AG04450 (cell line): ENCODE data around the gene SLCO2B1. TPM values are rescaled to one million over a fixed set of nuclear protein-coding genes. Genes with fewer than 3 reads are reported as not detected.
A peak's percentile ranks its signal among the peaks of the same experiment; 100 is the strongest.

Source experiments
- CTCF ChIA-PET: fragments of 300-600, 350-600 bp; formaldehyde crosslinking; extraction: SDS; loops from one replicate; lab custom pipeline; 2022; ENCODE audit warnings: antibody characterized with exemption, inconsistent platforms; lab: Charles Lee
- POLR2A ChIA-PET: fragments of 350-600 bp; formaldehyde crosslinking; extraction: SDS; loops from one replicate; lab custom pipeline; 2021; ENCODE audit warnings: antibody characterized with exemption, inconsistent platforms; lab: Yijun Ruan, JAX
- DNase-seq: peaks from one replicate; pipeline ENCODE4 v3.0.0-alpha.2; 2011; ENCODE audit warnings: low read depth, low spot score
- H3K27ac ChIP-seq: one replicate; pipeline ENCODE4 v1.5.1; 2012; ENCODE audit warnings: low read depth, low read length, control low read depth
- H3K27me3 ChIP-seq: one replicate; pipeline ENCODE4 v1.6.0; 2012; ENCODE audit warnings: low read length; ENCODE audit not compliant: control insufficient read depth, insufficient read depth
- H3K4me3 ChIP-seq: 2 replicates; pipeline ENCODE4 v1.5.1; 2011; ENCODE audit warnings: mild to moderate bottlenecking, low read depth, low read length, control low read depth
- H3K9me3 ChIP-seq: 2 replicates; pipeline ENCODE4 v1.5.1; 2012; ENCODE audit warnings: low read length; ENCODE audit not compliant: control insufficient read depth, insufficient read depth
- CTCF ChIP-seq: IDR thresholded peaks from 2 replicates; pipeline ENCODE4 v1.5.1; 2011; ENCODE audit warnings: low read depth, low read length, control low read depth, inconsistent platforms
- polyA plus RNA-seq: library from polyadenylated mRNA; depleted of rRNA; stranded (reverse); fragments of >200 nt; gene quantifications from 2 replicates; pipeline ENCODE4 v1.2.3, GENCODE V29; 2011

SLCO2B1 gene
- polyA plus RNA-seq, 1 experiment, result not detected

GRCh38 chr11:75245356-75246005 lies 94.6 kb downstream of the SLCO2B1 start:
- Histone ChIP-seq H3K27ac (no peak overlapping the region), H3K4me3 (no peak overlapping the region), H3K9me3 (no peaks in the 10 kb centered on the region; the same call in 1 of the 2 replicates), H3K27me3 (peaks cover 50% of the 10 kb centered on the region)
- peak; percentile 11; the same call in 1 of the 2 replicates for TF ChIP-seq CTCF
- DNase-seq, result no peak
- CTCF ChIA-PET, result interaction anchor here (1.5 to 5.4 kb wide), 2 partner anchors 101 to 104 kb away, joined by 4 to 29 read pairs; no protein-coding TSS in a partner anchor
- POLR2A ChIA-PET, result no interaction called here

GRCh38 chr11:75246006-75246670 lies 95.2 kb downstream of the SLCO2B1 start:
- CTCF ChIA-PET, result interaction anchor here (6.0 kb wide), 1 partner anchor 223 kb away, joined by 49 read pairs; no protein-coding TSS in a partner anchor
- H3K27me3 ChIP-seq, result peaks cover 49% of the 10 kb centered on the region
- TF ChIP-seq CTCF, result no peak

GRCh38 chr11:75246671-75247350 lies 95.9 kb downstream of the SLCO2B1 start:
- no peaks in the 10 kb centered on the region; the same call in 1 of the 2 replicates for H3K9me3 ChIP-seq
- TF ChIP-seq CTCF, result no peak
- DNase-seq, result no peak
- peaks cover 49% of the 10 kb centered on the region for H3K27me3 ChIP-seq
- ChIA-PET POLR2A (no interaction called here), CTCF (interaction anchor here (0.7 to 6.9 kb wide), 4 partner anchors 7 to 224 kb away, joined by 3 to 164 read pairs (median 26); no protein-coding TSS in a partner anchor)
- no peak overlapping the region for H3K27ac ChIP-seq
- no peak overlapping the region for H3K4me3 ChIP-seq

More at GRCh38 chr11:75246006-75246670, 95.2 kb downstream of the SLCO2B1 start:
- POLR2A ChIA-PET, result no interaction called here
- Histone ChIP-seq H3K9me3 (no peaks in the 10 kb centered on the region; the same call in 1 of the 2 replicates), H3K4me3 (no peak overlapping the region), H3K27ac (no peak overlapping the region)
- DNase-seq, result no peak

GRCh38 chr11:75248924-75249256 lies 98.0 kb downstream of the SLCO2B1 start:
- no peak for DNase-seq
- CTCF ChIA-PET, result interaction anchor here (0.6 to 6.9 kb wide), 31 partner anchors 9 to 546 kb away, joined by 3 to 164 read pairs (median 6); no protein-coding TSS in a partner anchor
- Histone ChIP-seq H3K9me3 (peaks cover 3% of the 10 kb centered on the region; the same call in 1 of the 2 replicates), H3K27ac (no peak overlapping the region), H3K27me3 (peaks cover 37% of the 10 kb centered on the region), H3K4me3 (no peak overlapping the region)
- TF ChIP-seq CTCF, result no peak
- POLR2A ChIA-PET, result interaction anchor here (0.6 to 1.0 kb wide), 2 partner anchors 106 to 226 kb away, joined by 3 read pairs; no protein-coding TSS in a partner anchor
